Dedifferentiated amniotic fluid mesenchymal stem cell (primary cell): ENCODE results near the gene C1orf74.

Experiments used
- DNase-seq: peaks from one replicate; pipeline ENCODE4 v3.0.0-alpha.2; 2016; ENCODE audit errors: extremely low spot score

C1orf74 gene

GRCh38 chr1:209784265-209785169 lies at the start of gene C1orf74:
Gene C1orf74 (minus strand): TSS chr1:209784559. CDS start chr1:209783634, 925 bp downstream.
- DNase-seq = peak; percentile 98

- DNase-seq = peak; percentile 39
Observed at GRCh38 chr1:209831615-209832014, 47.3 kb upstream of the C1orf74 start.

- no peak for DNase-seq
Observed at GRCh38 chr1:209830722-209831121, 46.4 kb upstream of the C1orf74 start.

- no peak for DNase-seq
Observed at GRCh38 chr1:209829716-209830115, 45.4 kb upstream of the C1orf74 start.

GRCh38 chr1:209827384-209828262 lies 43.3 kb upstream of the C1orf74 start, which contains the start of gene UTP25:
Gene UTP25 (plus strand): TSS chr1:209827972. CDS start chr1:209828064, 92 bp downstream.
- peak; percentile 97 for DNase-seq

GRCh38 chr1:209825591-209826434 lies 41.5 kb upstream of the C1orf74 start:
- DNase-seq = no peak

- peak; percentile 81 for DNase-seq
Observed at GRCh38 chr1:209823143-209824041, 39.0 kb upstream of the C1orf74 start.

GRCh38 chr1:209822706-209823105 lies 38.3 kb upstream of the C1orf74 start:
- DNase-seq = no peak

- DNase-seq = no peak
Observed at GRCh38 chr1:209820986-209821385, 36.6 kb upstream of the C1orf74 start.

GRCh38 chr1:209819058-209819457 lies 34.7 kb upstream of the C1orf74 start:
- DNase-seq = no peak

- DNase-seq = no peak
Observed at GRCh38 chr1:209817691-209818090, 33.3 kb upstream of the C1orf74 start.

- no peak for DNase-seq
Observed at GRCh38 chr1:209816923-209817322, 32.6 kb upstream of the C1orf74 start.

- no peak for DNase-seq
Observed at GRCh38 chr1:209815931-209816341, 31.6 kb upstream of the C1orf74 start.

GRCh38 chr1:209815490-209815889 lies 31.1 kb upstream of the C1orf74 start:
- no peak for DNase-seq

GRCh38 chr1:209813902-209814301 lies 29.5 kb upstream of the C1orf74 start:
- DNase-seq = no peak

GRCh38 chr1:209810783-209811182 lies 26.4 kb upstream of the C1orf74 start:
- DNase-seq = no peak

GRCh38 chr1:209809611-209810010 lies 25.3 kb upstream of the C1orf74 start:
- no peak for DNase-seq

GRCh38 chr1:209808059-209808581 lies 23.8 kb upstream of the C1orf74 start:
- peak; percentile 65 for DNase-seq

- no peak for DNase-seq
Observed at GRCh38 chr1:209807509-209807908, 23.1 kb upstream of the C1orf74 start.
